ENCODE data around the gene ZNF780A.

GRCh38 chr19:40055832-40056504 is 34.8 kb downstream of the ZNF780A start, which contains the start of gene ZNF780B:
- TF ChIP-seq CTCF (IDR thresholded peaks at IDR 0.05) (no peak), POLR2A (IDR thresholded peaks at IDR 0.05) (no peak)
